HepG2 (cell line): ENCODE results near the gene PLLP. TPM values are rescaled to one million over a fixed set of nuclear protein-coding genes. Genes with fewer than 3 reads are reported as not detected.

Experiments
- ASH2L ChIP-seq: fragments of 300-600, 200-600 bp; sonication (generic); IDR thresholded peaks from 2 replicates; pipeline ENCODE4 v1.7.0; 2017; ENCODE audit warnings: low read depth, mild to moderate bottlenecking, moderate library complexity, mixed read lengths, low read length; ENCODE audit not compliant: insufficient read length
- ATAD3A ChIP-seq: sonication (generic); formaldehyde crosslinking; IDR thresholded peaks from 2 replicates; pipeline ENCODE4 v1.4.0; 2020; ENCODE audit warnings: missing genetic modification reagents
- CENPX ChIP-seq: sonication (generic); formaldehyde crosslinking; IDR thresholded peaks from 2 replicates; pipeline ENCODE4 v1.9.0; 2021; ENCODE audit warnings: mild to moderate bottlenecking, missing genetic modification reagents, moderate library complexity
- CHCHD3 ChIP-seq: sonication (generic); formaldehyde crosslinking; IDR thresholded peaks from 2 replicates; pipeline ENCODE4 v1.8.0; 2022; ENCODE audit warnings: mild to moderate bottlenecking, missing genetic modification reagents, moderate library complexity
- KLF12 ChIP-seq: sonication (generic); formaldehyde crosslinking; IDR thresholded peaks from 2 replicates; pipeline ENCODE4 v1.4.0; 2020; ENCODE audit warnings: missing genetic modification reagents, borderline replicate concordance
- MIER3 ChIP-seq: IDR thresholded peaks from 2 replicates; pipeline ENCODE4 v1.6.1; 2016; ENCODE audit warnings: missing compliant biosample characterization, borderline replicate concordance
- MTA1 ChIP-seq: sonication (generic); formaldehyde crosslinking; IDR thresholded peaks from 2 replicates; pipeline ENCODE4 v1.4.0; 2020; ENCODE audit warnings: missing genetic modification reagents, mild to moderate bottlenecking, borderline replicate concordance
- REL ChIP-seq: sonication (generic); formaldehyde crosslinking; conservative IDR thresholded peaks from 2 replicates; pipeline ENCODE4 v1.8.0; 2022; ENCODE audit warnings: mild to moderate bottlenecking, missing genetic modification reagents, moderate library complexity
- RORA ChIP-seq: sonication (generic); formaldehyde crosslinking; IDR thresholded peaks from 2 replicates; pipeline ENCODE4 v1.5.0; 2020; ENCODE audit warnings: mild to moderate bottlenecking, missing genetic modification reagents, moderate library complexity
- SALL2 ChIP-seq: sonication (generic); formaldehyde crosslinking; IDR thresholded peaks from 2 replicates; pipeline ENCODE4 v1.8.1; 2023; ENCODE audit warnings: mild to moderate bottlenecking, missing genetic modification reagents, inconsistent platforms
- SMAD1 ChIP-seq: sonication (generic); formaldehyde crosslinking; IDR thresholded peaks from 2 replicates; pipeline ENCODE4 v1.4.0; 2020; ENCODE audit warnings: missing genetic modification reagents, low read depth, mild to moderate bottlenecking, borderline replicate concordance
- ZNF138 ChIP-seq: sonication (generic); formaldehyde crosslinking; IDR thresholded peaks from 2 replicates; pipeline ENCODE4 v1.5.0; 2020; ENCODE audit warnings: mild to moderate bottlenecking, low read depth, missing genetic modification reagents
- ZNF160 ChIP-seq: sonication (generic); formaldehyde crosslinking; IDR thresholded peaks from 2 replicates; pipeline ENCODE4 v1.8.0; 2022; ENCODE audit warnings: mild to moderate bottlenecking, inconsistent platforms, missing genetic modification reagents
- ZNF337 ChIP-seq: sonication (generic); formaldehyde crosslinking; IDR thresholded peaks from 2 replicates; pipeline ENCODE4 v1.5.1; 2020; ENCODE audit warnings: missing genetic modification reagents, low read depth, mild to moderate bottlenecking, borderline replicate concordance
- ZNF431 ChIP-seq: sonication (generic); formaldehyde crosslinking; IDR thresholded peaks from 2 replicates; pipeline ENCODE4 v1.9.0; 2022; ENCODE audit warnings: missing genetic modification reagents, low read depth, mild to moderate bottlenecking, borderline replicate concordance
- ZNF776 ChIP-seq: sonication (generic); formaldehyde crosslinking; IDR thresholded peaks from 2 replicates; pipeline ENCODE4 v1.4.0; 2020; ENCODE audit warnings: mild to moderate bottlenecking, missing genetic modification reagents
- polyA plus RNA-seq, 8 experiments: library from polyadenylated mRNA; depleted of rRNA in 3 of 8; stranded (reverse) in 7 of 8; unstranded in 1 of 8; fragments of >200 nt; fragmentation: Illumina TruSeq in 4 of 8; extraction: Trizol in 4 of 8; gene quantifications; 2 replicates each; pipeline versions ENCODE4 v1.2.1 to v1.2.3, GENCODE V29; 2011 to 2016; ENCODE audit warnings: low read depth in 4 of 8, missing spikeins in 1 of 8, mixed read lengths in 1 of 8; ENCODE audit not compliant: insufficient read depth in 1 of 8
- total RNA-seq, 5 experiments: library from RNA; depleted of rRNA; stranded (reverse); fragments of >200 nt; fragmentation: Illumina TruSeq; extraction: Trizol; gene quantifications; 2 replicates each; pipeline ENCODE4 v1.2.3, GENCODE V29; 2016; ENCODE audit warnings: low read depth in 1 of 5
- TF ChIP-seq, protein P1 (sequence below): sonication (generic); formaldehyde crosslinking; IDR thresholded peaks from 2 replicates; pipeline ENCODE4 v1.4.0; 2020; ENCODE audit warnings: missing genetic modification reagents, mild to moderate bottlenecking, borderline replicate concordance
- TF ChIP-seq, protein P2 (sequence below): sonication (generic); formaldehyde crosslinking; IDR thresholded peaks from 2 replicates; pipeline ENCODE4 v1.8.1; 2023; ENCODE audit warnings: mild to moderate bottlenecking, missing genetic modification reagents
- TF ChIP-seq, protein P3 (sequence below): sonication (generic); formaldehyde crosslinking; IDR thresholded peaks from 2 replicates; pipeline ENCODE4 v1.9.0; 2021; ENCODE audit warnings: missing genetic modification reagents, borderline replicate concordance
- TF ChIP-seq, protein P4 (sequence below): sonication (generic); formaldehyde crosslinking; IDR thresholded peaks from 2 replicates; pipeline ENCODE4 v1.9.0; 2022; ENCODE audit warnings: low read depth, missing genetic modification reagents

Gene PLLP
- total and polyA plus RNA-seq, 2 of the 13 experiments (the other 11 are each of a cell fraction or from before 2014, with no cell fraction given) = 60.6 to 127 TPM

DNA sequence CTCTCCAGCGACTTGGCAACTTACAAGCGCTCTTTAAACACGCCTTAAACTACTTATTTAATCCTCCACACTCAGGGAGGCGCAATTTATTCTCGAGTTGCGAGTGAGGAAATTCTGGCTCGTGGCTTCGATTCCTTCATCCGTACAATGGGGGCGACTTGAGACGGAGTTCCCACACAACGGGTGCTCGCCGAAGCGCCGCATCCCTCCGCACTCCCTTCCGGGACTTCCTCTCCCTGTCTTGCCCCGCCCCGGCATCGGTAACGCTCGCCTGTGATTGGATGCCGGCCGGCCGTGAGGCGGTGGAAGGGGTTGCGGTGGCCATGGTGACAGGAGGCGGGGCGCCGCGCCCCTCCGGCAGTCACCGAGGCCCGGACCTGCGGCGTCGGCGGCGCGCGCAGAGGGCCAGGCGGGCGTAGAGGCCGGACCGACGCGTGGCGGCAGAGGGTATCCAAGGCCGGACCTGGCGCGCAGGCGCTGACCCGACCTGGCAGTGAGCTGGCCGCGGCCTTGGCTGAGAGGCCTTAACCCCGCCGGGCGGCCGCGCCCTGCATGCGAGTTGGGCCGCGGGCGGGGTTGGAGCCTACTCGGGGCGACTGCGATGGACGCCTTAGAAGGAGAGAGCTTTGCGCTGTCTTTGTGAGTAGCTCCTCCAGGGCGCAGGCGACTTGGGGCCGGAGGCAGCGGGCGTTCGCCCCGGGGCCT is 39.6 kb downstream of the PLLP start, which contains the start of gene ARL2BP (continued):
- TF ChIP-seq, protein P1, sequence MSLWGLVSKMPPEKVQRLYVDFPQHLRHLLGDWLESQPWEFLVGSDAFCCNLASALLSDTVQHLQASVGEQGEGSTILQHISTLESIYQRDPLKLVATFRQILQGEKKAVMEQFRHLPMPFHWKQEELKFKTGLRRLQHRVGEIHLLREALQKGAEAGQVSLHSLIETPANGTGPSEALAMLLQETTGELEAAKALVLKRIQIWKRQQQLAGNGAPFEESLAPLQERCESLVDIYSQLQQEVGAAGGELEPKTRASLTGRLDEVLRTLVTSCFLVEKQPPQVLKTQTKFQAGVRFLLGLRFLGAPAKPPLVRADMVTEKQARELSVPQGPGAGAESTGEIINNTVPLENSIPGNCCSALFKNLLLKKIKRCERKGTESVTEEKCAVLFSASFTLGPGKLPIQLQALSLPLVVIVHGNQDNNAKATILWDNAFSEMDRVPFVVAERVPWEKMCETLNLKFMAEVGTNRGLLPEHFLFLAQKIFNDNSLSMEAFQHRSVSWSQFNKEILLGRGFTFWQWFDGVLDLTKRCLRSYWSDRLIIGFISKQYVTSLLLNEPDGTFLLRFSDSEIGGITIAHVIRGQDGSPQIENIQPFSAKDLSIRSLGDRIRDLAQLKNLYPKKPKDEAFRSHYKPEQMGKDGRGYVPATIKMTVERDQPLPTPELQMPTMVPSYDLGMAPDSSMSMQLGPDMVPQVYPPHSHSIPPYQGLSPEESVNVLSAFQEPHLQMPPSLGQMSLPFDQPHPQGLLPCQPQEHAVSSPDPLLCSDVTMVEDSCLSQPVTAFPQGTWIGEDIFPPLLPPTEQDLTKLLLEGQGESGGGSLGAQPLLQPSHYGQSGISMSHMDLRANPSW (CRISPR knock-in tag) = peak; percentile 57; the same call in 1 of the 2 replicates
- TF ChIP-seq ASH2L (peak; percentile 89), ATAD3A (CRISPR knock-in tag) (no peak), RORA (CRISPR knock-in tag) (no peak), REL (CRISPR knock-in tag) (0 out of 2 replicates have a peak, but pooled peaks have one; percentile 41), SMAD1 (peak; percentile 98; the same call in 1 of the 2 replicates), KLF12 (CRISPR knock-in tag) (peak; percentile 97; the same call in 1 of the 2 replicates), ZNF138 (peak; percentile 92; the same call in 1 of the 2 replicates), CENPX (CRISPR knock-in tag) (no peak), CHCHD3 (CRISPR knock-in tag) (peak; percentile 92), SALL2 (CRISPR knock-in tag) (peak; percentile 94), ZNF431 (CRISPR knock-in tag) (peak; percentile 95), ZNF776 (CRISPR knock-in tag) (peak; percentile 84; the same call in 1 of the 2 replicates), ZNF337 (CRISPR knock-in tag) (no peak), MTA1 (CRISPR knock-in tag) (peak; percentile 80; the same call in 1 of the 2 replicates), ZNF160 (CRISPR knock-in tag) (peak; percentile 87), MIER3 (CRISPR knock-in tag) (peak; percentile 45; the same call in 1 of the 2 replicates)
- TF ChIP-seq, protein P2, sequence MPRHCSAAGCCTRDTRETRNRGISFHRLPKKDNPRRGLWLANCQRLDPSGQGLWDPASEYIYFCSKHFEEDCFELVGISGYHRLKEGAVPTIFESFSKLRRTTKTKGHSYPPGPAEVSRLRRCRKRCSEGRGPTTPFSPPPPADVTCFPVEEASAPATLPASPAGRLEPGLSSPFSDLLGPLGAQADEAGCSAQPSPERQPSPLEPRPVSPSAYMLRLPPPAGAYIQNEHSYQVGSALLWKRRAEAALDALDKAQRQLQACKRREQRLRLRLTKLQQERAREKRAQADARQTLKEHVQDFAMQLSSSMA (CRISPR knock-in tag) = peak; percentile 86
- TF ChIP-seq, protein P3, sequence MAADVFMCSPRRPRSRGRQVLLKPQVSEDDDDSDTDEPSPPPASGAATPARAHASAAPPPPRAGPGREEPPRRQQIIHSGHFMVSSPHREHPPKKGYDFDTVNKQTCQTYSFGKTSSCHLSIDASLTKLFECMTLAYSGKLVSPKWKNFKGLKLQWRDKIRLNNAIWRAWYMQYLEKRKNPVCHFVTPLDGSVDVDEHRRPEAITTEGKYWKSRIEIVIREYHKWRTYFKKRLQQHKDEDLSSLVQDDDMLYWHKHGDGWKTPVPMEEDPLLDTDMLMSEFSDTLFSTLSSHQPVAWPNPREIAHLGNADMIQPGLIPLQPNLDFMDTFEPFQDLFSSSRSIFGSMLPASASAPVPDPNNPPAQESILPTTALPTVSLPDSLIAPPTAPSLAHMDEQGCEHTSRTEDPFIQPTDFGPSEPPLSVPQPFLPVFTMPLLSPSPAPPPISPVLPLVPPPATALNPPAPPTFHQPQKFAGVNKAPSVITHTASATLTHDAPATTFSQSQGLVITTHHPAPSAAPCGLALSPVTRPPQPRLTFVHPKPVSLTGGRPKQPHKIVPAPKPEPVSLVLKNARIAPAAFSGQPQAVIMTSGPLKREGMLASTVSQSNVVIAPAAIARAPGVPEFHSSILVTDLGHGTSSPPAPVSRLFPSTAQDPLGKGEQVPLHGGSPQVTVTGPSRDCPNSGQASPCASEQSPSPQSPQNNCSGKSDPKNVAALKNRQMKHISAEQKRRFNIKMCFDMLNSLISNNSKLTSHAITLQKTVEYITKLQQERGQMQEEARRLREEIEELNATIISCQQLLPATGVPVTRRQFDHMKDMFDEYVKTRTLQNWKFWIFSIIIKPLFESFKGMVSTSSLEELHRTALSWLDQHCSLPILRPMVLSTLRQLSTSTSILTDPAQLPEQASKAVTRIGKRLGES (CRISPR knock-in tag) = peak; percentile 78; the same call in 1 of the 2 replicates
- TF ChIP-seq, protein P4, sequence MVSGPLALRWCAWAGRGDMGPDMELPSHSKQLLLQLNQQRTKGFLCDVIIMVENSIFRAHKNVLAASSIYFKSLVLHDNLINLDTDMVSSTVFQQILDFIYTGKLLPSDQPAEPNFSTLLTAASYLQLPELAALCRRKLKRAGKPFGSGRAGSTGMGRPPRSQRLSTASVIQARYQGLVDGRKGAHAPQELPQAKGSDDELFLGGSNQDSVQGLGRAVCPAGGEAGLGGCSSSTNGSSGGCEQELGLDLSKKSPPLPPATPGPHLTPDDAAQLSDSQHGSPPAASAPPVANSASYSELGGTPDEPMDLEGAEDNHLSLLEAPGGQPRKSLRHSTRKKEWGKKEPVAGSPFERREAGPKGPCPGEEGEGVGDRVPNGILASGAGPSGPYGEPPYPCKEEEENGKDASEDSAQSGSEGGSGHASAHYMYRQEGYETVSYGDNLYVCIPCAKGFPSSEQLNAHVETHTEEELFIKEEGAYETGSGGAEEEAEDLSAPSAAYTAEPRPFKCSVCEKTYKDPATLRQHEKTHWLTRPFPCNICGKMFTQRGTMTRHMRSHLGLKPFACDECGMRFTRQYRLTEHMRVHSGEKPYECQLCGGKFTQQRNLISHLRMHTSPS = peak; percentile 31; the same call in 1 of the 2 replicates
